B cell (primary cell): ENCODE results near the gene PHIP. TPM values are rescaled to one million over a fixed set of nuclear protein-coding genes. Genes with fewer than 3 reads are reported as not detected.

Experiments
- ATAC-seq: fragments of 200-7000 bp; cut with Tn5 transposase; one replicate; pipeline ENCODE4 v1.10.0; 2021; ENCODE audit warnings: low read depth, mild to moderate bottlenecking, moderate number of reproducible peaks, moderate library complexity
- CTCF ChIA-PET: fragments of 350-600 bp; sonication (Branson Sonifier 250); formaldehyde crosslinking; loops from one replicate; lab custom pipeline; 2021; ENCODE audit warnings: antibody characterized with exemption, inconsistent platforms; lab: Charles Lee
- POLR2A ChIA-PET: fragments of 350-600 bp; sonication (Branson Sonifier 250); formaldehyde crosslinking; loops from one replicate; lab custom pipeline; 2021; ENCODE audit warnings: antibody characterized with exemption; lab: Charles Lee
- DNase-seq: peaks from one replicate; pipeline ENCODE4 v3.0.0; 2013
- H2AFZ ChIP-seq: 2 replicates; pipeline ENCODE4 v1.6.1; 2012; ENCODE audit warnings: mild to moderate bottlenecking, low read depth, low read length; ENCODE audit not compliant: insufficient read depth, poor library complexity, severe bottlenecking
- H3K27ac ChIP-seq, 2 donors: 1 replicate in 1 of 2; 2 replicates in 1 of 2; pipeline ENCODE4 v1.5.1; 2012 to 2013; ENCODE audit warnings: low read length in 2 of 2, mild to moderate bottlenecking in 2 of 2, moderate library complexity in 1 of 2
- H3K27me3 ChIP-seq, 4 experiments: fragments of 200-600 bp in 1 of 4; sonication (generic) in 1 of 4; replicated peaks in 1 of 4; 1 replicate in 2 of 4; 2 replicates in 2 of 4; pipeline versions ENCODE4 v1.6.1 to v1.7.0; 2013 to 2016; ENCODE audit warnings: low read length in 3 of 4, mild to moderate bottlenecking in 2 of 4, mixed read lengths in 1 of 4, moderate library complexity in 1 of 4; ENCODE audit not compliant: insufficient read depth in 4 of 4, control insufficient read depth in 3 of 4; ENCODE audit errors: control extremely low read depth in 1 of 4
- H3K36me3 ChIP-seq, 2 experiments: replicated peaks in 1 of 2; 1 replicate in 1 of 2; 2 replicates in 1 of 2; pipeline versions ENCODE4 v1.6.1 to v1.7.1; 2013; ENCODE audit warnings: low read length in 1 of 2; ENCODE audit not compliant: insufficient read depth in 2 of 2, control insufficient read depth in 1 of 2; ENCODE audit errors: control extremely low read depth in 1 of 2, extremely low read depth in 1 of 2
- H3K4me1 ChIP-seq, 2 donors: fragments of 200-600 bp in 1 of 2; sonication (generic) in 1 of 2; 1 replicate in 1 of 2; 2 replicates in 1 of 2; pipeline versions ENCODE4 v1.5.1 to v1.6.1; 2013 to 2017; ENCODE audit warnings: low read length in 2 of 2; ENCODE audit not compliant: control insufficient read depth in 2 of 2, insufficient read depth in 2 of 2
- H3K4me2 ChIP-seq: replicated peaks from 2 replicates; pipeline ENCODE3; 2012; ENCODE audit warnings: mild to moderate bottlenecking, low read depth, low read length; ENCODE audit not compliant: poor library complexity, severe bottlenecking
- H3K4me3 ChIP-seq, 5 experiments: fragments of 200-600 bp in 1 of 5; sonication (generic) in 1 of 5; 1 replicate in 3 of 5; 2 replicates in 2 of 5; pipeline versions ENCODE4 v1.5.1 to v1.7.0; 2011 to 2016; ENCODE audit warnings: low read length in 4 of 5, mild to moderate bottlenecking in 4 of 5, low read depth in 2 of 5, control low read depth in 1 of 5, moderate library complexity in 1 of 5; ENCODE audit not compliant: insufficient read depth in 1 of 5; ENCODE audit errors: control extremely low read depth in 1 of 5, extremely low read depth in 1 of 5
- H3K79me2 ChIP-seq: fragments of 200-600 bp; sonication (generic); one replicate; pipeline ENCODE4 v1.6.0; 2016; ENCODE audit warnings: low read length; ENCODE audit not compliant: control insufficient read depth, insufficient read depth
- H3K9ac ChIP-seq: fragments of 200-600 bp; sonication (generic); 2 replicates; pipeline ENCODE4 v1.6.1; 2017; ENCODE audit warnings: mild to moderate bottlenecking, low read length, moderate library complexity
- H3K9me3 ChIP-seq, 3 donors: one replicate each; pipeline versions ENCODE4 v1.6.1 to v1.7.1; 2013; ENCODE audit warnings: low read length in 2 of 3; ENCODE audit not compliant: control insufficient read depth in 2 of 3, insufficient read depth in 1 of 3; ENCODE audit errors: control extremely low read depth in 1 of 3
- H4K20me1 ChIP-seq: 2 replicates; pipeline ENCODE4 v1.6.0; 2012; ENCODE audit warnings: mild to moderate bottlenecking, low read length; ENCODE audit not compliant: insufficient read depth, control insufficient read depth, poor library complexity, severe bottlenecking
- H3K27ac Mint-ChIP-seq: one replicate; pipeline ENCODE4 v1.8.0; 2021; ENCODE audit warnings: mixed read lengths
- H3K27me3 Mint-ChIP-seq: one replicate; pipeline ENCODE4 v1.8.0; 2021; ENCODE audit warnings: mixed read lengths
- H3K4me1 Mint-ChIP-seq: one replicate; pipeline ENCODE4 v1.8.0; 2021; ENCODE audit warnings: mixed read lengths
- H3K4me3 Mint-ChIP-seq: one replicate; pipeline ENCODE4 v1.8.0; 2021; ENCODE audit warnings: mixed read lengths
- H3K9me3 Mint-ChIP-seq: one replicate; pipeline ENCODE4 v1.8.0; 2022; ENCODE audit warnings: mixed read lengths; ENCODE audit not compliant: insufficient read depth
- CTCF ChIP-seq: fragments of 200-600 bp; IDR thresholded peaks from one replicate; pipeline ENCODE4 v1.8.0; 2022; ENCODE audit warnings: antibody characterized with exemption, mild to moderate bottlenecking
- EZH2 ChIP-seq: IDR thresholded peaks from 2 replicates; pipeline ENCODE4 v1.6.1; 2012; ENCODE audit warnings: borderline replicate concordance, low read depth, mild to moderate bottlenecking, moderate library complexity, low read length; ENCODE audit not compliant: insufficient read depth, poor library complexity, severe bottlenecking
- WGBS: methylation state at CpG from one replicate; pipeline ENCODE4 v1.1.5; 2013; ENCODE audit warnings: missing lambda C conversion rate; ENCODE audit not compliant: insufficient coverage; 5-methylcytosine and 5-hydroxymethylcytosine counted together
- intact Hi-C: fragments of 100-400 bp; cut with micrococcal nuclease; formaldehyde crosslinking; loops from one replicate; pipeline ENCODE4 v1.10.0; 2022
- polyA plus RNA-seq: library from polyadenylated mRNA; depleted of rRNA; stranded (reverse); fragments of >200 nt; gene quantifications from 2 replicates; pipeline ENCODE4 v1.2.3, GENCODE V29; 2012
- total RNA-seq, 2 donors: library from RNA; stranded (reverse); fragments of 120-200 nt in 1 of 2; gene quantifications; 1 replicate in 1 of 2; 2 replicates in 1 of 2; pipeline versions ENCODE4 v1.2.3 to v1.2.4, GENCODE V29; 2013 to 2022

The PHIP gene
- total and polyA plus RNA-seq, 2 donors (not counting 1 experiment from before 2014, with no cell fraction given), result 7.4 to 52.7 TPM

GRCh38 chr6:78967191-78967590 is 110.9 kb downstream of the PHIP start:
- TF ChIP-seq EZH2, result no peak
- TF ChIP-seq CTCF, result no peak
- H3K36me3 ChIP-seq, result peaks cover 10 to 75% of the 10 kb centered on the region in 2 experiments

GRCh38 chr6:78966542-78966941 is 111.5 kb downstream of the PHIP start:
- intact Hi-C loops, result no loop called here
- no peak overlapping the region for H3K4me2 ChIP-seq
- no peaks in the 10 kb centered on the region for H3K4me1 Mint-ChIP-seq
- no peak overlapping the region for H3K4me3 ChIP-seq
- WGBS, result 100% methylated on average over 2 of the region's 4 CpGs
- POLR2A ChIA-PET, result no interaction called here
- no peak overlapping the region for H3K9ac ChIP-seq
- no peak overlapping the region for H3K4me3 Mint-ChIP-seq
- no peak overlapping the region for H3K27ac Mint-ChIP-seq
- ATAC-seq (no peak), DNase-seq (no peak)
- no peaks in the 10 kb centered on the region for H4K20me1 ChIP-seq
- H3K36me3 ChIP-seq, result peaks cover 10 to 81% of the 10 kb centered on the region in 2 experiments
- no peak for TF ChIP-seq EZH2
- no peak for TF ChIP-seq CTCF
- H3K9me3 Mint-ChIP-seq, result no peaks in the 10 kb centered on the region
- H2AFZ ChIP-seq, result no peak overlapping the region
- H3K9me3 ChIP-seq, result no peaks in the 10 kb centered on the region
- CTCF ChIA-PET, result no interaction called here
- H3K27ac ChIP-seq, result no peak overlapping the region
- no peaks in the 10 kb centered on the region for H3K27me3 ChIP-seq
- no peaks in the 10 kb centered on the region for H3K4me1 ChIP-seq
- no peaks in the 10 kb centered on the region for H3K27me3 Mint-ChIP-seq
- no peaks in the 10 kb centered on the region for H3K79me2 ChIP-seq

More at GRCh38 chr6:78967191-78967590, 110.9 kb downstream of the PHIP start:
- no peak overlapping the region for H3K9ac ChIP-seq
- POLR2A ChIA-PET, result no interaction called here
- no peaks in the 10 kb centered on the region for H3K4me1 Mint-ChIP-seq
- no peaks in the 10 kb centered on the region for H3K27me3 ChIP-seq
- no peak overlapping the region for H3K4me2 ChIP-seq
- no peak overlapping the region for H3K4me3 Mint-ChIP-seq
- H3K9me3 Mint-ChIP-seq, result no peaks in the 10 kb centered on the region
- CTCF ChIA-PET, result no interaction called here
- H3K9me3 ChIP-seq, result no peaks in the 10 kb centered on the region
- H3K27ac ChIP-seq, result no peak overlapping the region
- H2AFZ ChIP-seq, result no peak overlapping the region
- intact Hi-C loops, result no loop called here
- no peaks in the 10 kb centered on the region for H3K27me3 Mint-ChIP-seq
- H3K27ac Mint-ChIP-seq, result no peak overlapping the region
- no peaks in the 10 kb centered on the region for H3K4me1 ChIP-seq
- no peak for ATAC-seq
- no CpG with 5 or more reads among the region's 3 CpGs for WGBS
- no peak overlapping the region for H3K4me3 ChIP-seq
- H3K79me2 ChIP-seq, result no peaks in the 10 kb centered on the region
- H4K20me1 ChIP-seq, result no peaks in the 10 kb centered on the region
- DNase-seq, result no peak
